Measurements from ENCODE around the gene SRC. TPM values are rescaled to one million over a fixed set of nuclear protein-coding genes. Genes with fewer than 3 reads are reported as not detected.
"Not testable (repeated sequence)": the region's sequence is repeated elsewhere in the genome, so short reads cannot be mapped to it uniquely, and the experiment has no call there.

Gene SRC
- total RNA-seq, 4 donors from 2014 or later = 17.1 to 23.7 (median 17.8) TPM

- Histone ChIP-seq H3K4me1 (no peaks in the 10 kb centered on the region), H3K9me3 (no peaks in the 10 kb centered on the region), H3K36me3 (peaks cover 5 to 13% of the 10 kb centered on the region in 2 donors), H3K4me3 (replicated peaks in 1 of 3) (no peak overlapping the region), H3K27ac (no peak overlapping the region), H3K27me3 (no peaks in the 10 kb centered on the region)
- intact Hi-C loops (cut with DNase I) = no loop called here
- WGBS, 2 donors = 88 to 89% methylated on average over 2 of the region's 2 CpGs
- TF ChIP-seq POLR2A (IDR thresholded peaks at IDR 0.05) = no peak
- no peak for DNase-seq
Observed at GRCh38 chr20:37366743-37367142, 20.8 kb downstream of the SRC start.

- peaks cover 5 to 13% of the 10 kb centered on the region in 2 donors for H3K36me3 ChIP-seq
- no peaks in the 10 kb centered on the region for H3K9me3 ChIP-seq
- no peak for TF ChIP-seq POLR2A (IDR thresholded peaks at IDR 0.05)
- TF ChIP-seq, protein P1, sequence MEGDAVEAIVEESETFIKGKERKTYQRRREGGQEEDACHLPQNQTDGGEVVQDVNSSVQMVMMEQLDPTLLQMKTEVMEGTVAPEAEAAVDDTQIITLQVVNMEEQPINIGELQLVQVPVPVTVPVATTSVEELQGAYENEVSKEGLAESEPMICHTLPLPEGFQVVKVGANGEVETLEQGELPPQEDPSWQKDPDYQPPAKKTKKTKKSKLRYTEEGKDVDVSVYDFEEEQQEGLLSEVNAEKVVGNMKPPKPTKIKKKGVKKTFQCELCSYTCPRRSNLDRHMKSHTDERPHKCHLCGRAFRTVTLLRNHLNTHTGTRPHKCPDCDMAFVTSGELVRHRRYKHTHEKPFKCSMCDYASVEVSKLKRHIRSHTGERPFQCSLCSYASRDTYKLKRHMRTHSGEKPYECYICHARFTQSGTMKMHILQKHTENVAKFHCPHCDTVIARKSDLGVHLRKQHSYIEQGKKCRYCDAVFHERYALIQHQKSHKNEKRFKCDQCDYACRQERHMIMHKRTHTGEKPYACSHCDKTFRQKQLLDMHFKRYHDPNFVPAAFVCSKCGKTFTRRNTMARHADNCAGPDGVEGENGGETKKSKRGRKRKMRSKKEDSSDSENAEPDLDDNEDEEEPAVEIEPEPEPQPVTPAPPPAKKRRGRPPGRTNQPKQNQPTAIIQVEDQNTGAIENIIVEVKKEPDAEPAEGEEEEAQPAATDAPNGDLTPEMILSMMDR (IDR thresholded peaks at IDR 0.05) = no peak
- H3K27ac ChIP-seq = no peak overlapping the region
- intact Hi-C loops (cut with DNase I) = no loop called here
- H3K27me3 ChIP-seq = no peaks in the 10 kb centered on the region
- no peak for DNase-seq
- H3K4me3 ChIP-seq (replicated peaks in 1 of 3) = no peak overlapping the region
- no peaks in the 10 kb centered on the region for H3K4me1 ChIP-seq
- WGBS, 2 donors = 95 to 96% methylated on average over 8 of the region's 8 CpGs
Observed at GRCh38 chr20:37369846-37370245, 23.9 kb downstream of the SRC start.

- 88 to 93% methylated on average over 9 of the region's 9 CpGs for WGBS, 2 donors
- H3K27ac ChIP-seq; DNase-seq; H3K27me3 ChIP-seq; intact Hi-C loops (cut with DNase I); H3K9me3 ChIP-seq; H3K4me1 ChIP-seq; H3K36me3 ChIP-seq; H3K4me3 ChIP-seq (replicated peaks in 1 of 3): not testable (repeated sequence)
Observed at GRCh38 chr20:37371845-37372244, 25.9 kb downstream of the SRC start.

DNA sequence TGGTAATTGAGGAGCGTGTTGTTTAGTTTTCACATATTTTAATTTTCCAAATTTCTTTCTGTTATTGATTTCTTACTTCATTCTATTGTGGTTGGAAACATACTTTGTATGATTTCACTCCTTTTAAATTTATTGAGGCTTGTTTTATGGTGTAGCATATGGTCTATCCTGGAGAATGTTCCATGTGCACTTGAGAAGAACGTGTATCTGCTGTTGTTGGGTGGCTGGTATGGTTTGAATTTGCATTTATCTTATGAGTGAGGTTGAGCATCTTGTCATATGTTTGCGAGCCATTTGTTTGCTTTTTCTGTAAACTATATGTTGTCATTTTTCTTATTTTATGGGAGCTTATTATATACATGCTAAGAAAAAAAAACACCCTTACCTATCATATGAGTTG lies 26.5 kb downstream of the SRC start:
- H3K9me3 ChIP-seq = no peaks in the 10 kb centered on the region
- H3K27me3 ChIP-seq = no peaks in the 10 kb centered on the region
- H3K36me3 ChIP-seq = no peaks in the 10 kb centered on the region
- H3K27ac ChIP-seq = no peak overlapping the region
- H3K4me3 ChIP-seq (replicated peaks in 1 of 3) = no peak overlapping the region
- H3K4me1 ChIP-seq = no peaks in the 10 kb centered on the region
- DNase-seq = no peak
- intact Hi-C loops (cut with DNase I) = no loop called here
- 96 to 97% methylated on average over 3 of the region's 3 CpGs for WGBS, 2 donors
- no peak for TF ChIP-seq POLR2A (IDR thresholded peaks at IDR 0.05)
- TF ChIP-seq, protein P1 (IDR thresholded peaks at IDR 0.05) = no peak

- 95% methylated on average over 10 of the region's 10 CpGs for WGBS, 2 donors
- Histone ChIP-seq H3K27ac (no peak overlapping the region), H3K27me3 (no peaks in the 10 kb centered on the region), H3K4me3 (replicated peaks in 1 of 3) (no peak overlapping the region), H3K36me3 (no peaks in the 10 kb centered on the region), H3K9me3 (no peaks in the 10 kb centered on the region), H3K4me1 (no peaks in the 10 kb centered on the region)
- DNase-seq = no peak
- intact Hi-C loops (cut with DNase I) = no loop called here
- TF ChIP-seq POLR2A (IDR thresholded peaks at IDR 0.05) = no peak
- TF ChIP-seq, protein P1 (IDR thresholded peaks at IDR 0.05) = no peak
Observed at GRCh38 chr20:37373020-37373598, 27.2 kb downstream of the SRC start.

- H3K9me3 ChIP-seq = no peaks in the 10 kb centered on the region
- no peaks in the 10 kb centered on the region for H3K27me3 ChIP-seq
- intact Hi-C loops (cut with DNase I) = no loop called here
- 97 to 99% methylated on average over 4 of the region's 4 CpGs for WGBS, 2 donors
- no peaks in the 10 kb centered on the region for H3K4me1 ChIP-seq
- no peak overlapping the region for H3K4me3 ChIP-seq (replicated peaks in 1 of 3)
- TF ChIP-seq, protein P1 (IDR thresholded peaks at IDR 0.05) = no peak
- TF ChIP-seq POLR2A (IDR thresholded peaks at IDR 0.05) = no peak
- no peak for DNase-seq
- no peaks in the 10 kb centered on the region for H3K36me3 ChIP-seq
- H3K27ac ChIP-seq = no peak overlapping the region
Observed at GRCh38 chr20:37375227-37375626, 29.3 kb downstream of the SRC start.

Data from thyroid gland (tissue), 4 donors.